ENCODE data around the gene GRK4. TPM values are rescaled to one million over a fixed set of nuclear protein-coding genes. Genes with fewer than 3 reads are reported as not detected.

Gene GRK4
- polyA plus RNA-seq, 5 donors, result 13.8 to 23.1 (median 15.6) TPM

GRCh38 chr4:3069661-3070199, 106.4 kb downstream of the GRK4 start:
- no peak for DNase-seq

GRCh38 chr4:3070709-3071500, 107.5 kb downstream of the GRK4 start:
- DNase-seq, result no peak

- no peak for DNase-seq
Observed at GRCh38 chr4:3071811-3072210, 108.4 kb downstream of the GRK4 start.

- no peak for DNase-seq
Observed at GRCh38 chr4:3073158-3074077, 110.0 kb downstream of the GRK4 start.

GRCh38 chr4:3074078-3074845, 110.9 kb downstream of the GRK4 start, which contains the start of the genes HTT and HTT-AS:
Gene HTT, plus strand, starts transcription at chr4:3074681. Its CDS starts 145 bp downstream, at chr4:3074826.
Gene HTT-AS, minus strand, starts transcription at chr4:3074538.
- DNase-seq, result peak; percentile 97 to 98

- DNase-seq, result peak; percentile 65 to 67
Observed at GRCh38 chr4:3074846-3075651, 111.7 kb downstream of the GRK4 start.

- no peak for DNase-seq
Observed at GRCh38 chr4:3075652-3075981, 112.2 kb downstream of the GRK4 start.

GRCh38 chr4:3077796-3078195, 114.4 kb downstream of the GRK4 start:
- no peak for DNase-seq

GRCh38 chr4:3079694-3080123, 116.3 kb downstream of the GRK4 start:
- no peak for DNase-seq

- DNase-seq, result no peak
Observed at GRCh38 chr4:3082925-3083515, 119.6 kb downstream of the GRK4 start.

- DNase-seq, result no peak
Observed at GRCh38 chr4:3083732-3084131, 120.4 kb downstream of the GRK4 start.

- DNase-seq, result no peak
Observed at GRCh38 chr4:3085948-3086670, 122.7 kb downstream of the GRK4 start.

GRCh38 chr4:3087115-3087797, 123.9 kb downstream of the GRK4 start:
- DNase-seq, result no peak

Other genes starting within 250 kb of the GRK4 start
- 10 to 100 TPM; 16.0 to 24.5 (median 18.5) TPM for gene TNIP2, start 207.2 kb upstream of the GRK4 start, polyA plus RNA-seq (ENCODE audit: insufficient read depth in 1 of 5, insufficient read length in 5 of 5, low replicate concordance in 1 of 5)
- 10 to 100 TPM; 33.2 to 59.8 (median 47.8) TPM for gene SH3BP2, start 170.5 kb upstream of the GRK4 start, polyA plus RNA-seq (ENCODE audit: insufficient read depth in 1 of 5, insufficient read length in 5 of 5, low replicate concordance in 1 of 5)
- 100 to 1,000 TPM; 260 to 305 (median 286) TPM for gene ADD1, start 119.7 kb upstream of the GRK4 start, polyA plus RNA-seq (ENCODE audit: insufficient read depth in 1 of 5, insufficient read length in 5 of 5, low replicate concordance in 1 of 5)
- gene NOP14, start 165 bp upstream of the GRK4 start, polyA plus RNA-seq (ENCODE audit: insufficient read depth in 1 of 5, insufficient read length in 5 of 5, low replicate concordance in 1 of 5), result 10 to 100 TPM; 22.4 to 28.7 (median 27.6) TPM
- gene HTT-AS, start 111.0 kb downstream of the GRK4 start, polyA plus RNA-seq (ENCODE audit: insufficient read depth in 1 of 5, insufficient read length in 5 of 5, low replicate concordance in 1 of 5), result not detected
- gene HTT, start 111.1 kb downstream of the GRK4 start, polyA plus RNA-seq (ENCODE audit: insufficient read depth in 1 of 5, insufficient read length in 5 of 5, low replicate concordance in 1 of 5), result 10 to 100 TPM; 27.9 to 34.4 (median 32.0) TPM